Activated CD4-positive, alpha-beta T cell treated with anti-CD3 and anti-CD28 coated beads for 36 hours (primary cell): Measurements from ENCODE around the gene SPTBN5. TPM values are rescaled to one million over a fixed set of nuclear protein-coding genes. Genes with fewer than 3 reads are reported as not detected.
A peak's percentile ranks its signal among the peaks of the same experiment; 100 is the strongest.

Source experiments
- ATAC-seq: fragments of 200-7000 bp; cut with Tn5 transposase; one replicate; pipeline ENCODE4 v1.10.0; 2021; ENCODE audit warnings: mild to moderate bottlenecking, moderate library complexity
- CTCF ChIA-PET: fragments of 350-600 bp; sonication (Branson Sonifier 250); formaldehyde crosslinking; loops from one replicate; lab custom pipeline; 2021; ENCODE audit warnings: antibody characterized with exemption; lab: Charles Lee
- POLR2A ChIA-PET: fragments of 350-600 bp; sonication (Branson Sonifier 250); formaldehyde crosslinking; loops from one replicate; lab custom pipeline; 2021; ENCODE audit warnings: antibody characterized with exemption, inconsistent platforms; lab: Charles Lee
- DNase-seq: peaks from one replicate; pipeline ENCODE4 v3.0.0-alpha.2; 2020
- H3K27ac Mint-ChIP-seq: one replicate; pipeline ENCODE4 v1.8.0; 2021; ENCODE audit warnings: mixed read lengths
- H3K27me3 Mint-ChIP-seq: one replicate; pipeline ENCODE4 v1.8.0; 2021; ENCODE audit warnings: mixed read lengths
- H3K36me3 Mint-ChIP-seq: one replicate; pipeline ENCODE4 v1.8.0; 2021; ENCODE audit warnings: low read depth, mixed read lengths
- H3K4me1 Mint-ChIP-seq: one replicate; pipeline ENCODE4 v1.8.0; 2021; ENCODE audit warnings: mixed read lengths
- H3K4me3 Mint-ChIP-seq: one replicate; pipeline ENCODE4 v1.8.0; 2021; ENCODE audit warnings: mild to moderate bottlenecking, moderate library complexity, mixed read lengths
- H3K9me3 Mint-ChIP-seq: one replicate; pipeline ENCODE4 v1.8.0; 2021; ENCODE audit warnings: low read depth, mixed read lengths
- intact Hi-C, 2 experiments: fragments of 100-400 bp; cut with DNase I in 1 of 2; cut with micrococcal nuclease in 1 of 2; formaldehyde crosslinking; loops; one replicate each; pipeline versions ENCODE4 v1.14.2 to v1.15.1; 2022 to 2024; cut with DNase I, micrococcal nuclease
- total RNA-seq, 2 experiments: library from RNA; stranded (reverse); gene quantifications; one replicate each; pipeline ENCODE4 v1.2.3, GENCODE V29; 2021

The SPTBN5 gene
- total RNA-seq: under 1 TPM; 0.46 to 0.51 TPM

DNA sequence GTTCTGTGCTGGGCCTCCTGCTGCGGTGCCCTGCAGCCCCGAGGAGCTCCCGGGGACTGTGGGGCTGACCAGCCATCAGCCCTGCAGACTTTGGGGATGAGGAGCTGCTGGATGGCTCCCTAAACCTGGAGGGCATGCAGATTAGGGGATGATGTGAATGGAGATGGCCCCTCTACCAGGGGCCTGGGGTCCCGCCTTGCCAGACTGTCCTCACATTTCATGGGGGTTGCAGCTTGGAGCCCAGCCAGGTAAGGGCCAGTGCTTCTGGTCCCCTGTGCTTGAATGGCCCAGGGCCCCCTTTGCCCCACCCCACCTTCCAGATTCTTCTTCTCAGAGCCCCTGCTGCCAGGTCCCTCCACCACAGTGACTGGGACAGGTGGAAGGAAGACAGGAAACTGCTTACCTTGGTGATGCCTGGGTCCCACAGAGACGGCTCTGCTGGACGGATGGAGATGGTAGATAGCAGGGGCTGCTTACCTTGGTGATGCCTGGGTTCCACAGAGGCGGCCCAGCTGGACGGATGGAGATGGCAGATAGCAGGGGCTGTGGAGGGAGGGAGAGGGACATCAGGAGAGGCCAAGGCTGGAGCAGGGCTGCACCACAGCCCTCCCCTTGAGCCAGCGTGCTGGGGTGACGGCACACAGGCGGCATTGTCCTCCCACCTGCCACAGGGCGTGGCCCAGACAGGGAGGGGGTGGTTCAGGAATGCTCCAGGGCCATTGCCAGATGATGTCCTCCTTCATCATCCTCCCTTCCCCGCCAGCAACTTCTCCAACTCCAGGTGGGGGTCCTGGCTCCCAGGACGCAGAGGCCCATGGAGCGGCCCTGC is at the start of gene SPTBN5:
TSS of gene SPTBN5 (minus strand) at position 632 of the 829 bp plus-strand sequence. CDS start at position 76, 556 bp downstream.
- ATAC-seq: no peak
- CTCF ChIA-PET: interaction anchor here (0.6 to 1.4 kb wide), 4 partner anchors 11 to 375 kb away, joined by 3 to 8 read pairs (median 4); partner anchors contain the start of gene MAPKBP1
- Mint-ChIP-seq H3K36me3 (peaks cover 5% of the 10 kb centered on the region), H3K27me3 (no peaks in the 10 kb centered on the region), H3K4me1 (peaks cover 34% of the 10 kb centered on the region), H3K4me3 (peak within 1 kb of the TSS; percentile 19), H3K27ac (peak within 1 kb of the TSS; percentile 74), H3K9me3 (no peaks in the 10 kb centered on the region)
- DNase-seq: no peak
- intact Hi-C loops: loop anchor here in 1 of 2 experiments (2.0 kb wide), 2 partner anchors 43 to 65 kb away; partner anchors contain the start of gene JMJD7
- POLR2A ChIA-PET: no interaction called here

GRCh38 chr15:41942886-41943285 is 49.0 kb upstream of the SPTBN5 start:
- Mint-ChIP-seq H3K4me3 (no peak overlapping the region), H3K36me3 (peaks cover 25% of the 10 kb centered on the region), H3K27ac (no peak overlapping the region), H3K4me1 (peaks cover 30% of the 10 kb centered on the region), H3K27me3 (no peaks in the 10 kb centered on the region), H3K9me3 (no peaks in the 10 kb centered on the region)
- intact Hi-C loops: no loop called here
- CTCF ChIA-PET: interaction anchor here (0.8 kb wide), 1 partner anchor 119 kb away, joined by 5 read pairs; no protein-coding TSS in a partner anchor
- no peak for DNase-seq
- ATAC-seq: no peak
- POLR2A ChIA-PET: no interaction called here

- Mint-ChIP-seq H3K9me3 (no peaks in the 10 kb centered on the region), H3K4me1 (peaks cover 41% of the 10 kb centered on the region), H3K27me3 (no peaks in the 10 kb centered on the region), H3K36me3 (peaks cover 29% of the 10 kb centered on the region), H3K4me3 (no peak overlapping the region), H3K27ac (no peak overlapping the region)
- ChIA-PET CTCF (interaction anchor here (1.0 kb wide), 1 partner anchor 26 kb away, joined by 5 read pairs; no protein-coding TSS in a partner anchor), POLR2A (interaction anchor here (1.4 kb wide), 1 partner anchor 24 kb away, joined by 3 read pairs; no protein-coding TSS in a partner anchor)
- no peak for ATAC-seq
- no peak for DNase-seq
- intact Hi-C loops: no loop called here
Observed at GRCh38 chr15:41941644-41942415, 48.0 kb upstream of the SPTBN5 start.

DNA sequence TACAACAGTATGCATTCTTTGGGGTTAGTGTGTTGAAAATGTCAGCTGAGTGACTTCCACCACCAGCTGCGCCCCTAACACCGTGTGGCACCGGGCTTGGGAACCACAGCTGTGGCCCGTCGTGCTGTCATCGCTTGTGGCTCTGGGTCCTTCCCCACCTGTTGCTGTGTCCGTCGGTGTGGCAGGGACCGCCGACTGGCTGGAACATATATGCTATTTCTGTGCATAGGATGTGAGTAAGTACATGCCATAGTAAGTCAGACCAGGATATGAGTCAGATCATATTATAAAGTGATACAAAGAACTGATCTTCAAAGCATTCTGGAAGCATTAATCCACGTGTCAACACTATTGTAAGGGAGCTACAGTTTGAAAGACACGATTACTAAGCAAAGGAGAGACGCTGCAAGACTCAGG is 46.6 kb upstream of the SPTBN5 start:
- Mint-ChIP-seq H3K27ac (peak overlapping the region; percentile 89), H3K36me3 (peaks cover 38% of the 10 kb centered on the region), H3K9me3 (no peaks in the 10 kb centered on the region), H3K27me3 (no peaks in the 10 kb centered on the region), H3K4me1 (peaks cover 55% of the 10 kb centered on the region), H3K4me3 (no peak overlapping the region)
- DNase-seq (peak; percentile 83), ATAC-seq (peak; percentile 75)
- intact Hi-C loops: loop anchor here in 1 of 2 experiments (1.0 kb wide), 1 partner anchor 112 kb away; the partner anchor contains the start of gene JMJD7
- POLR2A ChIA-PET: interaction anchor here (0.5 to 1.4 kb wide), 5 partner anchors 9 to 166 kb away, joined by 3 to 14 read pairs (median 3); partner anchors contain the start of gene MAPKBP1
- CTCF ChIA-PET: interaction anchor here (0.6 to 1.0 kb wide), 8 partner anchors 14 to 173 kb away, joined by 3 to 5 read pairs (median 3); no protein-coding TSS in a partner anchor

GRCh38 chr15:41939986-41940385 is 46.1 kb upstream of the SPTBN5 start:
- H3K9me3 Mint-ChIP-seq: no peaks in the 10 kb centered on the region
- peak overlapping the region; percentile 86 for H3K27ac Mint-ChIP-seq
- peaks cover 59% of the 10 kb centered on the region for H3K4me1 Mint-ChIP-seq
- ChIA-PET POLR2A (interaction anchor here (0.5 to 1.4 kb wide), 3 partner anchors 9 to 30 kb away, joined by 3 to 14 read pairs (median 5); no protein-coding TSS in a partner anchor), CTCF (interaction anchor here (0.6 to 1.0 kb wide), 4 partner anchors 13 to 112 kb away, joined by 3 to 4 read pairs (median 3); no protein-coding TSS in a partner anchor)
- intact Hi-C loops: loop anchor here in 1 of 2 experiments (1.0 to 5.0 kb wide), 2 partner anchors 112 to 248 kb away; partner anchors contain the start of gene JMJD7
- DNase-seq (no peak), ATAC-seq (no peak)
- no peaks in the 10 kb centered on the region for H3K27me3 Mint-ChIP-seq
- H3K4me3 Mint-ChIP-seq: no peak overlapping the region
- H3K36me3 Mint-ChIP-seq: peaks cover 35% of the 10 kb centered on the region

GRCh38 chr15:41937568-41937923 is 43.7 kb upstream of the SPTBN5 start:
- POLR2A ChIA-PET: interaction anchor here (0.5 to 4.6 kb wide), 3 partner anchors 16 to 33 kb away, joined by 3 to 68 read pairs (median 5); partner anchors contain the start of gene EHD4
- peak overlapping the region; percentile 60 for H3K4me3 Mint-ChIP-seq
- H3K36me3 Mint-ChIP-seq: peaks cover 36% of the 10 kb centered on the region
- no peaks in the 10 kb centered on the region for H3K9me3 Mint-ChIP-seq
- peak overlapping the region; percentile 100 for H3K27ac Mint-ChIP-seq
- H3K27me3 Mint-ChIP-seq: no peaks in the 10 kb centered on the region
- H3K4me1 Mint-ChIP-seq: peaks cover 75% of the 10 kb centered on the region
- CTCF ChIA-PET: interaction anchor here (0.6 to 5.0 kb wide), 4 partner anchors 21 to 252 kb away, joined by 3 to 43 read pairs (median 4); no protein-coding TSS in a partner anchor
- intact Hi-C loops: loop anchor here in 1 of 2 experiments (1.0 to 5.0 kb wide), 5 partner anchors 43 to 445 kb away; partner anchors contain the start of genes ITPKA, MAPKBP1 and SPTBN5
- ATAC-seq: no peak
- DNase-seq: no peak

DNA sequence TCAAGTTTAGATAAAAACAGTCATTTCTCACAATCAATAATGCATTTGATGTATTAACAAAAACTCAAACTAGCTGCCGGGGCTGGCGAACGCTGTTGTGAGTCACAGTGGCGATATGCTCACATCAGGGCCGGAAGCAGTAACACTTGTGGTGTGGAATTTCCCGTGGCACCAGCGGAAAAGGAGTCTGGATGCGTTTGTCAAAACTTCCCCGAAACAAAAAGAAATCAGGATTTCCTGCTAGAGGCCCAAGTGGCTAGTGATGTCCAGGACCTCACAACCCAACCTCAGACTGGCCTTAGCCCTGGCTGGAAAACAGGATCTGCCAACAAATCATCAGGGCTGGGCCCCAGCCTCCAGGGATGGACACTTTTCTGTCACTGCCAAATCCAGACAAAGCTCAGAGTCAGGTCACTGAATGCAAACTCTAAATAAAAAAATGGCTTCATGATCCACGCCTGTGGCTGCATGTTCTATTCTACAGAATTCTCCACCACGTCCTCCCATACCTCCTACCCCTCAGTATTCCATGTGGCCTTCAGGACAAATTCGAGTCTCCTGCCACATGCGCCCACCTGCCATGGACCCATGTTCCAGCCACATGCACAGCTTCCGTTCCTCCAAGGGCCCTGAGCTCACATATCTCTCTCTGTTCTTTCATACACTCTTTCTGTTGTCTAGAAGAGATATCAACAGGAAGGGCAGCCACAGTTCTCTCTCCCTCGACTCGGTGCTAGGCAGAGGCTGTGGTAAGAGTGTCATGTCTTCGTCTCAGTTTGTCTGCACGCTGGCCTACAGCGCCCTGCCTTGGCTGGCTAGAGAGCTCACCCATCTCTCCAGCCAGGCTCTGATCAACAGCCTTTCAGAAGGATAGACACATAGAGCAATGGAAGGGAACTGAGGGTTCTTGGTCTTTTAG is 43.1 kb upstream of the SPTBN5 start:
- CTCF ChIA-PET: interaction anchor here (0.6 to 5.0 kb wide), 7 partner anchors 20 to 603 kb away, joined by 3 to 43 read pairs (median 3); no protein-coding TSS in a partner anchor
- H3K9me3 Mint-ChIP-seq: no peaks in the 10 kb centered on the region
- DNase-seq (peak; percentile 91), ATAC-seq (peak; percentile 62)
- peak overlapping the region; percentile 100 for H3K27ac Mint-ChIP-seq
- intact Hi-C loops: loop anchor here (1.0 to 5.0 kb wide), 7 partner anchors 34 to 444 kb away; partner anchors contain the start of genes MAPKBP1 (in 2 of the 2), ITPKA (in 1 of the 2), JMJD7 (in 1 of the 2) and SPTBN5 (in 1 of the 2)
- POLR2A ChIA-PET: interaction anchor here (0.6 to 4.6 kb wide), 5 partner anchors 14 to 1035 kb away, joined by 3 to 68 read pairs (median 5); partner anchors contain the start of gene EHD4
- H3K27me3 Mint-ChIP-seq: no peaks in the 10 kb centered on the region
- H3K4me1 Mint-ChIP-seq: peaks cover 74% of the 10 kb centered on the region
- H3K4me3 Mint-ChIP-seq: peak overlapping the region; percentile 60
- peaks cover 34% of the 10 kb centered on the region for H3K36me3 Mint-ChIP-seq

DNA sequence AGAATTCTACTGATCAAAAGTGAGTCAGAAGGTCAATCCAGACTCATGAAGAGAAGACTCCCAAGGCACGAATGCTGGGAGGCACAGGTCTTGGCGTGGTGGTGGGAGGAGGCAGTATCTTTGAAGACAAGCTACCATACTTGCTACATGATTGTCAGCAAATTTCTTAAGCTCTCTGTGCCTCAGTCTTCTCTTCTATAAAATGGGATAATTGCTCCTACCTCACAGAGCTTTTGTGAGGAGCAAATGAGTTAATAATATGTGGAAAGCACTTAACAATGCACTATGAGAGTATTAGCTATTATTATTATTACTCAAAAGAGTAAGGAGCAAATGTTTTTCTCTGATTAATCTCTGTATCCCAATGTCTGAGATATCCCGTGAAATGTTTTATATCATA is 42.3 kb upstream of the SPTBN5 start:
- ChIA-PET POLR2A (interaction anchor here (0.6 to 4.6 kb wide), 4 partner anchors 14 to 245 kb away, joined by 3 to 68 read pairs (median 4); partner anchors contain the start of gene EHD4), CTCF (interaction anchor here (0.6 to 5.0 kb wide), 8 partner anchors 31 to 603 kb away, joined by 3 to 43 read pairs (median 4); partner anchors contain the start of gene EHD4)
- intact Hi-C loops: loop anchor here (1.0 to 5.0 kb wide), 7 partner anchors 35 to 443 kb away; partner anchors contain the start of genes ITPKA (in 1 of the 2), JMJD7 (in 1 of the 2), MAPKBP1 (in 1 of the 2) and SPTBN5 (in 1 of the 2)
- Mint-ChIP-seq H3K4me1 (peaks cover 71% of the 10 kb centered on the region), H3K4me3 (peak overlapping the region; percentile 60), H3K27ac (peak overlapping the region; percentile 100), H3K36me3 (peaks cover 31% of the 10 kb centered on the region), H3K27me3 (no peaks in the 10 kb centered on the region), H3K9me3 (no peaks in the 10 kb centered on the region)
- ATAC-seq (no peak), DNase-seq (peak; percentile 43)

DNA sequence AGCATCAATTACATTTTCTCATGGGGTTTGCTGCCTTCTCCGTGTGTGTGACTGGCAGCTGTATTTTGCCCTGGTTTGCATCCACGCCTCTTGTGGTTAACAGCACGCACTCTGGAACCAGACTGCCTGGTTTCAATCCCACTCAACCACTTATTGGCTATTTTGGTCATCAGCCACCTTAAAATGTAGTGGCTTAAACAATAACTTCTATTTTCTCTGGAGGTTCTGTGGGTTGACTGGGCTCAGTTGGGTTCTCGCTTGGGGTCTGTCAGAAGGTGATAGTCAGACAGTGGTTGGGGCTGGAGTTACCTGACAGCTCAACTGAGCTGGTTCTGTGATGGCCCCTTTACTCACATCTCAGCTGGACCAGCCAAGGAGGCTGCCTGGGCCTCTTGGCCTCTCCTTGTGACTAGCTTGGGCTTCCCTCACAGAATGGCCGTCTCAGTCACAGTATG is 41.7 kb upstream of the SPTBN5 start:
- POLR2A ChIA-PET: interaction anchor here (0.6 to 4.6 kb wide), 2 partner anchors 35 to 244 kb away, joined by 3 to 68 read pairs; partner anchors contain the start of gene EHD4
- peak overlapping the region; percentile 60 for H3K4me3 Mint-ChIP-seq

More for the DNA sequence above, 41.7 kb upstream of the SPTBN5 start:
- peak; percentile 3 for ATAC-seq
- H3K27ac Mint-ChIP-seq: peak overlapping the region; percentile 100
- peaks cover 25% of the 10 kb centered on the region for H3K36me3 Mint-ChIP-seq
- H3K9me3 Mint-ChIP-seq: no peaks in the 10 kb centered on the region
- H3K27me3 Mint-ChIP-seq: no peaks in the 10 kb centered on the region
- CTCF ChIA-PET: interaction anchor here (0.6 to 5.0 kb wide), 8 partner anchors 20 to 281 kb away, joined by 3 to 43 read pairs (median 4); partner anchors contain the start of genes EHD4 and MAPKBP1
- peak; percentile 55 for DNase-seq
- H3K4me1 Mint-ChIP-seq: peaks cover 66% of the 10 kb centered on the region
- intact Hi-C loops: loop anchor here (1.0 to 5.0 kb wide), 7 partner anchors 36 to 443 kb away; partner anchors contain the start of genes ITPKA (in 1 of the 2), JMJD7 (in 1 of the 2), MAPKBP1 (in 1 of the 2) and SPTBN5 (in 1 of the 2)
